ENCODE data around the gene NAPG.
"Not testable (repeated sequence)": the region's sequence is repeated elsewhere in the genome, so short reads cannot be mapped to it uniquely, and the experiment has no call there.

The NAPG gene

DNA sequence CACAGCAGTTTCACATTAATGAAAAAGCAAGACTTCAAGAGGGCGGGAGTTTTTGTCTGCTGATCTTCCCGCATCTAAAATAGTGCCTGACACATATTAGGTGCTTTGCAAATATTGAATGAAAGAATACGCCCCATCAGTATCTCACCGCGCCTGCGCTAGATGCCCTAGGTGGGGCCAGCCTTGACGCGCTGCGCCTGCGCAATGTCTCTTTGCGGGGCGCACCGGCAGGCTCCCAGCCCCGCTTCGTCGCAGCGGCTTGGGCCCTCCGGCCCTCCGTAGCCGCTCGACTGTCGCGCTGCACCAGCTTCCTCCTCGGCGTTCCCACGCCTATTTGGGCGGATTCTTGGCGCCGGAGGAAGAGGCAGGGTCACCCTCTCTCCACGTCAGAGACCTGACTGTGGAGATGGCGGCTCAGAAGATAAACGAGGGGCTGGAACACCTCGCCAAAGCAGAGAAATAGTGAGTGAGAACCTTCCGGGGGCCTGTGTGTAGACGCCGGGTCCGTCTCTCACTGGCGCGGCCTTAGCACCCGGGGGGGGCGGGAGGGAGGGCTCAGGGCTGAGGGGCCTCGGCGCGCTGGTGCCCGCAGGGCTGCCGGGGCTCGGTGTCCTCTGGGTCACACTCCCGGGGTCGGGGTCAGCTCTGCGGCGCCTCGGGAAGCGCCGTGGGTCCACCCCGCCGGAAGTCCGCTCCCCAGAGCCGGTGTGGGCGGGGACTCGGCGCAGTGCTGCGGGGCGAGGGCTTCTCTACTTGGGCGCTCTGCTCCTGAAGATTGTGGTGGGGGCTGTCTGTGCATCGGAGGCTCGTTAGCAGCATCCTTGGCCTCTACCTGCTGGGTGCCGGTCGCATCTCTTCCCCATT lies at the start of gene NAPG:
TSS of gene NAPG (plus strand) at position 331 of the 864 bp plus-strand sequence. CDS start at position 407, 76 bp downstream.
- DNase-seq, result peak; percentile 56

DNA sequence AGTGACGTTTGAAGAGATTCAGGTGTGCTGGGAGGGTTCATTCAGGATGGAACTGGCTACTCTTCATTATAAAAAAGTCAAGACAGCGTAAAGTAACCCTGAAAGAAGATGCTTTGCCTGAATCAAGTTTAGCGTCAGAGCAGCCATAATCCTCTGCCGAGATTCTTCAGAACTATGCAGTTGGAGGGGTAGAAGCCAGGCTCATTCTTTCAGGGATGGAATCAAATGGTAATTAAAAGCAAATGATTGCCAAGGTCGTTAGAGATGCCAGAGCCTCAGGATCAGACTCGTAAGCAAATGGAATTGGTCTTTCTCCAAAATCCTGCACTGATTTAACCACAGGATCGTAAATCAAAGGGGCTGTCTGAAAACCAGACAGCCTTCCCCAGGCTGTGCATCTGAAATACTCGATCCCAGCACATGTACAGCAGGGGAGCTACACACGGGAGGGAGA lies 49.5 kb upstream of the NAPG start:
- DNase-seq, result no peak

DNA sequence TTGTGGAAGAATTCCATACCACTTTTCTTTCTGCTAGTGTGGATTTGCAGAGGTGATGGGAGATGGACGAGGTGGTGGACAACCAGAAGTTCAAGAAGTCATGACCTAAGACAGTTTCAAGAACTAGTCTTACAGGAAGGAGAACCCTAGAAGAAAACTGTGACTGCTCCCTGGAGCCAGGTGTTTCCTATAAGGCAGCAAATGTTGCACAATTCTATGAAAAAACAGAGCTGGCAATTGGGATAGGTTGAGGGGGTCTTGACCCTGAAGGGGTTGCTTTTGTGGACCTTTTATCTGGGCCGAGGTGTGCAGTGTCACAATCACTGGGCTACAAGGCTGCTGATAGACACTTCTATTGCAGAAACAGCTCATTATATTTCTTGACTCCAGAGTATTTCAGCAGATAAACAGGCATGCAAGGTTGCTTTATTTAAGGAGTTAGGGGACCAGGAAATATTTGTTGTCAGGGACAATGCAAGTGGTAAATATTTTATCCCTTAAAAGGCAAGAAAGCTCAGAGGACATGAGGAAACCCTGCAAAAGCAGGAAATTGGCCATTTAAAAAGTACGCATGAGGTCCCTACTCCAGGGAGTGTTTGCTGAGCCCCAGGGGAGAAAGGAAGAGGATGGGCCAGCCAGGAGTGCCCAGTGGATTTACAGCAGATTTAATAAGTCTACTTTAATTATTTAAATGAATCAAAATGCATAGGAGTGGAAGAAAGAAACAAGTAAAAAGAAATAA lies 48.5 kb upstream of the NAPG start:
- DNase-seq, result no peak

DNA sequence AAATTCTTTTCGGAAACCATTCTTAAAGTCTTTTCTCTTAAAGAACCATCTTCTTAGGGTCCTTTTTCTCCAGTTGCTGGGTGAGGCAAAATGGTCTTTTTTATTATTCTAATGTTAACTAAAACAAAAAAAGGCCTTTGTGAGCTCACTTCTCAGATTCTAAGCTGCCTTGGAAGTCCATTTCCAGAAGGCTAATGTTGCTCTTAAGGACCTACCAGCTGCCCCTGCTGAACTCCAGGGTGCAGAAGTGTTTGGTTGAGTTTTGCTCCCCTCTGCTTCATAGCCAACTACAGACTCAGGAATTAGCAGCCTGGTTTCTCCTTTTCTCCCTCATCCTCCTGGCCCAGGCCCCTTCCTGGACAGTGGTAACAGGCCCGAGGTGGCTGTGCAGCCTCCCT lies 48.0 kb upstream of the NAPG start:
- no peak for DNase-seq

DNA sequence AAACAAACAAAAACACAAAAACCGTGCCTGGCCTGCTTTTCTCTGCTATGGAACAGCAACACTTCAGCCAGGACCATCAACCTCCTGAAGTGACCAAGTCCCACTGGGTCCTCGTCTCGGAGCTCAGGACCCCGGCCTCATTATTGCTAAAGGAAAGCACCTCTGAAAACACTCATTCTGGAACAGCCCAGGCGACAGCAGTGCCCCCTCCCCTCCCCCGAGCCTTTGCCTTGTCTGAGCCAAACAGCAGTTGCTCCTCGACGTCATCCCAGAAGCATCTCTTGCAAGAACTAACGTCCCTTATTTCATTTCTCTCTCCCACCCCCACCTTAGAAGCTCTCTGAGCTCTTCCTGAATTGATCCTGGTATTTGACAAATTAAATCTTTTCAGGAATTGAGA lies 44.0 kb upstream of the NAPG start:
- DNase-seq, result no peak

DNA sequence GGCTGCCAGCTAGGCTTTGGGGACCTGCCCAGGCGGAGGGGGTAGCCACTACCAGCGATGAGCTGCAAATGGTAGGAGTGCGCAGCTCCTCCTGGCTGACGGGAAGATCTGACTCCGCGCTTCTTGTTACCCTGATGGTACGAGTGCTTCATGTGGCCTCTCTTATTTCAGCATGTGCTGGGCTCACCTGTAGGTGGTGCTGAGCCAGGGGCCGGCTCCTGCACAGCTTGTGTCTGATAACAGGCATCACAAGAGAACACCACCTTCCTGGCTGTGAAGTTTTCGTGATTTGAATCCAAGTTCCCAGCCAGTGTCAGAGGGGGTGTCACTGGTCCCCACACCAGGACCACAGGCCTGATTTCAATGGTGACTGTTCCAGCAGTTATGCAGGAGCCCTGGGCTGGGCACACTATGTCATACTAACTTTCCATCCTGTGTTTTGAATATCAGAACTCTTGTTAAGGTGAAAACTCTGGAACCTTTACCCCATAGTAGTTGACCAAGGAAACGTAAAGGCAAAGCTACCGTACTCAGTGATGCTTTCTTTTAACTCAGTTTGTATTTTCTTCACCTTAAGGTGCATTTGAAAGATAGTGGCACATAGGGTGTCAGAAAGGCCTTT lies 43.4 kb upstream of the NAPG start:
- no peak for DNase-seq

DNA sequence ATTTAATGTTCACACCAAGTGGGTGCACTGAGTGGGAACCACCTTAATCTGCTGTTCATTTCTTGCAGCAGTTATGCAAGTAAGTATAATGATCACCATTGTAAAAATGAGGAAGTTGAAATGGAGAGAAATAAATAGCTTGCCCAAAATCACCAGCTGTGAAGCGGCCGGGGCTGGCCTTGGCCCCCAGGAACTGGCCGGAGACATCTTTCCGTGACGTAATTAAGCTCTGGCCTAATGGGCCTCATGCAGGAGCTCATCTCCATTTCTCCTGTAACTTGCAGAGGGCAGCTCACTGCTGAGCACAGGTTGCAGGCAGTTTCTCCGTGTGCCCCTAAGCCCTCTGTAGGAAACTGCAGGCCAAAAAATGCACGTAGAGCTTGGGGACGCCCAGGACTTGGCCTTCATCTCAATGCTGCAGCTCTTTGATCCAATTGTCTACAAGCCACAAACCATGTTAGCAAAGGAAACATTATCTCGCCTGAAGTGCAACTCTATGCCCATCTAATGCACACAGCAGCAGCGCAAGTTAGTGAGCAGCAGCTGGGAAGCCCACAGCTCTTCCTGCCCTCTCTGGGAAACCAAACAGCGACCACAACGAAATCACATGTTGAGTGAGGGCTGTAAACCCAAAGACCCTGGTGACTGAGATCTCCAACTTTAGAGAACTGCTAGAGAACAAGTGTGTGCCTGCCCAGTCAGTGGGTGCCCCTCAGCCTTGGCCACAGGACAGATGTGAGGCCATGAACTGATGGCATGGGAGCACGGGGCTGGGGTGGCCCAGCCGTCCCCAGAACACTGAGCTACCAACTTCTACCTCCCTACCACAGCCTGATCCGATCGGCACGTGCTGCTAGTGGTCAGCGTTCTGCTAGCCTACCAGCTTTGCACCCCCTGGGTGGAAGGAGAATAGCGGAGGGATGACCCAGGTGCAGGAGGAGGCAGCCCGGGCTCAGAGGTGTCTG lies 42.6 kb upstream of the NAPG start:
- no peak for DNase-seq

DNA sequence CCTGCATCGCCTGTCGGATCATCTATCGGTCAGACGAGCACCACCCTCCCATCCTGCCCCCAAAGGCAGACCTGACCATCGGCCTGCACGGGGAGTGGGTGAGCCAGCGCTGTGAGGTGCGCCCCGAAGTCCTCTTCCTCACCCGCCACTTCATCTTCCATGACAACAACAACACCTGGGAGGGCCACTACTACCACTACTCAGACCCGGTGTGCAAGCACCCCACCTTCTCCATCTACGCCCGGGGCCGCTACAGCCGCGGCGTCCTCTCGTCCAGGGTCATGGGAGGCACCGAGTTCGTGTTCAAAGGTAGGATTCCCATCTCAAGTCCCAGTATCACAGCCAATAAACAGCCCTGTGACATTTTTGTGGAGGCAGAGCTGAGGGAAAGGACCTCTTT lies 40.4 kb upstream of the NAPG start:
- no peak for DNase-seq

DNA sequence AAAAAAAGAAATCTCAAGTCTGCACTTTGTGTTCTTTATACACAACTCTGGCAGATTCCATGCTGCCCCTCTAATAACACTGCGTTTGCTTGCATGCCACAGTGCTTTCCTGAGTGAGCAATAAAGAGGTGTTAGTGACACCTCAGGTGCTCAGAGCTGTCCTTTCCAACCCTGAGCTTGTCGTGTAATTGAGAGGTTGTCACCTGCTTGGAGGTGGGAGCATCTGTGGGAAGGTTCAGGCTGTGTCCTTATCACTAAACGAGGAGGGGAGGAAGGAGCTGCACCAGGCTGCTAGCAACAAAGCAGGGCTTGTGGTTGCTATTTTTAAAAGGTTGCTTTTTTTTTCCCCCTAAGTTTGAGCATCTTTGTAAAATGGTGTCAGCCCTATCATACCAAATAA lies 39.5 kb upstream of the NAPG start:
- DNase-seq, result no peak

DNA sequence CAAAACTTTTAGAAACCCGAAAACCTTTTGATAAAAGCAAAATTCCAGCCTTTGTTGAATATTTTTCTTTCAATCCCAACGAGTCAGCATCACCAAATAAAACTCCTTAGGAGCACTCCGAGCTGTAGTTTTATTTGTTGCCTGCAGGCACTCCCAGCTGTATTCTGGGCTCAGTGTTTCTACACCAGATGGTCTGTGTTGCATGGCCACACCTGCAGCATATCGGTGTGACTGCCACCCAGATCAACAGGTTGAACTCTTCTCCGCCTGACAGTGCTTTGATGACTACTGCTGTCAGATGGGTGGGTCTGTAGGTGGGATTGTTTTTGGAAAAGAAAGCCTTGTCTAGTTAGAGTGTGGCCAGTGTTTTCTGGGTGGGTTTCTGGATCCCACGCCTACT lies 38.7 kb upstream of the NAPG start:
- DNase-seq, result no peak

DNA sequence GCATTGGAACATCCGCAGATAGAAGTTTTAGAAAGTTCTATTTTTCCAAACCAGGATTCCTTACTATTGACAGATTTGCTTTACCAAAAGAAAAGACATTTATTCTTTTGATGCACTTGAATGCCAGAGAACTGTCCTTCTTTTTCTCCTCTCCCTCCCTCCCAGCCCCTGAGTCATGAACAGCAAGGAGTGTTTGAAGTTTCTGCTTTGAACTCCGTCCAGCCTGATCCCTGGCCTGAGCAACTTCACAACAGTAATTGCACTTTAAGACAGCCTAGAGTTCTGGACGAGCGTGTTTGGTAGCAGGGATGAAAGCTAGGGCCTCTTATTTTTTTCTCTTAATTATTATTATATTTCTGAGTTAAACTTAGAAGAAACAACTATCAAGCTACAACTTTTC lies 37.8 kb upstream of the NAPG start:
- no peak for DNase-seq

DNA sequence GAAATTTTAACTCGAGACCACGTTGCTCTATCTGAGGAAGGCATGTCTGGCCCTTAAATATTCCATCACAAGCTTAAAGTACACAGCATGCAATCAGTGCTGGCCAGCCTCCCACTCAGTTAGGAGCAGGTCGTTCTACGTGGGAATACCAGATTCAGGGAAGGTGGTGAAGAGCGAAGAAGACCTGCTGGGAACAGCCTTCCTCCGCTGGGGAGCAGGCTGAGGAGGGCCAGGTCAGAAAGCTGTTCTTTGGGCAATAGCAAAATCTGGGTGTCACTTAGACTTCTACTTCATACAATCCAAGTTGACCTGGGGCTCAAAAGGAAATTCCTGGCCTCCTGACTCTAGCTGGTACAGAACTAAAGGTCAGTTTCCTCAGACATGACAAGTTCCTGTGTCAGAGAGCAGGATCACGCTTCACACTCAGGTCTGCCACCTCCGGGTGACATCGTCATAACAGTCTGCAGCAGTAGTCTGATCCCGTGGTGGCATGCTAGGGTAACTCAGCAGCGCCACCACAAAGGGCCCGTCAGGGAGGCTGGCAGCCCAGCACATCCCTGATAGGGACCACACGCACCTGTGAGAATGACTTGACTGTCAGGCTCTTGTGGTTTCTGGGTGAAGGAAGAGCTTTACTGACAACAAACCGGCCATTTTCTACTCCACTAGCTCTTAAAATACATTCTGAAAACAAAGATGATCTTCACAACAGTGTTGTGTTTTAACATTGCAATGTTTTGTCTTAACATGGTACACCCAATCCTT lies 35.2 kb upstream of the NAPG start:
- no peak for DNase-seq

DNA sequence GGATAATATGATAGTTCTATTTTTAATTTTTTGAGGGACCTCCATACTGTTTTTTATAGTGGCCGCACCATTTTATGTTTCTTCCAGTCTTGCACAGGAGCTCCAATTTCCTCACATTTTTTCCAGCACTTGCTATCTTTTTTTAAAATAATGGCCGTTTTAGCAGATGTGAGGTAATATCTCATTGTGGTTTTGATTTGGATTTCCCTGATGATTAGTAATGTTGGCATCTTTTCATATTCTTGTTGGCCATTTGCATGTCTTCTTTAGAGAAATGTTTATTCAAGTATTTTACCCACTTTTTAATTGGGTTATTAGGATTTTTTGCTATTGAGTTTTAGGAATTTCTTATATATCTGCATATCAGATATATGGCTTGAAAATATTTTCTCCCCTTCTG lies 29.9 kb upstream of the NAPG start:
- DNase-seq, result no peak

DNA sequence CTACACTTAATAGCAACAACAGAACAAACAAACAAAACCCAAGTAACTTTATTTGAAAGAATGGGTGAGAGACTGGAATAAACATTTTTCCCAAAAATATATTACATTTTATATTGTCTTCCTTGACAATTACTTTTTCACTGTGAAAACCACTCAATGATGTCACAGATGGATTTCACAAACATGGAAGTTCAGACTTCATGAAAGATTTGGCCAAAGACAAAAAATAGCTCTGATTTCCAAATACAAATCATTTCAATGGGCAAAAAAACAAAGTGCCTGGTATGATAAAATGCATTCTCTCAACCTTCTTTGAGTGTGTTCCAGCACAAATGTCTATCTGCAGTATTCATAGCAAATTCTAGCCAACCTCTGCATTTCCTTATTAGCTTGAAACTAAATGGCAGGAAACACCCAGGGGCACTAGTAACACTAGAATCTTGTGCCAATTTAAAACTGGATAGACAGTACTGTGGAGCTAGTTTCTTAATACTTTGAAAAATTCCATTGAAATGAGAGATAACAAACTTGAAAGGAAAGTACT lies 28.5 kb upstream of the NAPG start:
- no peak for DNase-seq

DNA sequence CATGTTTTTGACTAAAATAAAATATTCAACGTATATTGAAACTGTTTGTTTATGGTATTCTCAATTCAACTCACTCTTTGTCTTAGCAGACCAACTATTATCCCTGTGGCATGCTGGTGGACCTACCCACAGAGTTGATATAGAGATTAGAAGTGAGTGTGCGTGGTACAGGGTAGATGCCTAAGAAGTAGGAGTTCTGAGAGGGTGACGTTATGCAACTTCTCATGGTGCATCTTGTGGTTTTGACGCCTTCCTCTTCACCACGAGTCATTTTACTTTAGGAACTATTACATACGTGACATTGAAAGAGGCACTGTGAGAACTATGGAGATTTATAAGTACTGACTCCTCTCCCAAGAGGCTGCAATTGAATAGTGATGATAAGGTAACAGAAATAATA lies 26.6 kb upstream of the NAPG start:
- DNase-seq, result no peak

DNA sequence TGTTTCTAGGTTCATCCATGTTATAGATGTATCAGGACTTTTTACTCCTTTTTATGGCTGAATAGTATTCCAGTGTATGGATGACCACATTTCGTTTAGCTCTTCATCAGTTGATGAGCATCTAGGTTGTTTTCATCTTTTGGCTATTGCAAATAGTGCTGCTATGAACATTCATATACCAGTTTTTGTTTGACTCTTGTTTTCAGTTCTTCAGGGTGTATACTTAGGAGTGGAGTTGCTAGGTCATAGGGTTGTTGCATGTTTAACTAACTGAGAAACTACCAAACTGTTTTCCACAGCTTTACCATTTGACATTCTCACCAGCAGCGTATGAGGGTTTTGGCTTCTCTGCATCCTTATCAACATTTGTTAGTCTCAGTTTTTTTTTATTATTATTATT lies 25.8 kb upstream of the NAPG start:
- no peak for DNase-seq

DNA sequence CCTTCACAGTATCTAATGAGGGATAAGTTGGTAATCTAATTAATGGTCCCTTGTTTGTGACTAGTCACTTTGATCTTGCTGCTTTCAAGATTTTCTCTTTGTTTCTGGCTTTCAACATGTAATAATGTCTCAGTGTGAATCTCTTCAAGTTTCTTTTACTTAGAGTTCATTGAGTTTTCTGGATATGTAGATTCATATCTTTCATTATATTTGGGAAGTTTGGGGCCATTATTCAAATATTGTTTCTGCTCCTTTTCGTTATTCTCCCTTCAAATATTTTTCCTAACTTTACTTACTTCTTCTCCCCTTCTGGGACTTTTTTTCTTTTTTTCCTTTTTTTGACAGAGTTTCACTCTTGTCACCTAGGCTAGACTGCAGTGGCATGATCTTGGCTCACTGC lies 21.1 kb upstream of the NAPG start:
- DNase-seq, result no peak

DNA sequence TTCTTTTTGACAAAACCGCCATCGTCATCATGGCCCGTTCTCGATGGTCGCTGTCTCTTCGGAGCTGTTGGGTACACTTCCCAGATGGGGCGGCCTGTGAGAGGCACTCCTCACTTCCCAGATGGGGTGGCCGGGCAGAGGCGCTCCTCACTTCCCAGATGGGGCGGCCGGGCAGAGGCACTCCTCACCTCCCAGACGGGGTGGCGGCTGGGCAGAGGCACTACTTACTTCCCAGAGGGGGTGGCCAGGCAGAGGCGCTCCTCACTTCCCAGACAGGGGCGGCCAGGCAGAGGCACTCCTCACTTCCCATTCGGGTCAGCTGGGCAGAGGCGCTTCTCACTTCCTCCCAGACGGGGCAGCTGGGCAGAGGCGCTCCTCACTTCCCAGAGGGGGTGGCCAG lies 19.9 kb upstream of the NAPG start:
- not testable (repeated sequence) for DNase-seq

DNA sequence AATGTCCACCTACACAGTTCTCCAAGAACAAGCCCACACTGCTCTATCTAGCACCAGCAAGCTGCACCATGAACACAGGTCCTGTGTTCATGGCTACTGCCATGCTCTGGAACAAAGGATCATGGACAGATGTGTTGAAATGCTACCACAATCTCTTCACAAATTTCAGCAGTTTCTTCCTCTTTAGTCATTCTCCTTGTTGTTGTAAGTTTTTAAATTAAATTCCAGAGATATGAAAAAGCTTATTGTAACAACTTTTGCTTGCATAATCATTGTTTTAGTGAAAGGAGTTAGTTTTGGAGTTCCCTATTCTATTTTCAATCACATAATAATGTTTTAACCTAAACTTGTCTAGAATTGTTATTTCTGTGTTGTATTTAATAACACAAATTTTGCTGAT lies 17.2 kb upstream of the NAPG start:
- DNase-seq, result no peak

DNA sequence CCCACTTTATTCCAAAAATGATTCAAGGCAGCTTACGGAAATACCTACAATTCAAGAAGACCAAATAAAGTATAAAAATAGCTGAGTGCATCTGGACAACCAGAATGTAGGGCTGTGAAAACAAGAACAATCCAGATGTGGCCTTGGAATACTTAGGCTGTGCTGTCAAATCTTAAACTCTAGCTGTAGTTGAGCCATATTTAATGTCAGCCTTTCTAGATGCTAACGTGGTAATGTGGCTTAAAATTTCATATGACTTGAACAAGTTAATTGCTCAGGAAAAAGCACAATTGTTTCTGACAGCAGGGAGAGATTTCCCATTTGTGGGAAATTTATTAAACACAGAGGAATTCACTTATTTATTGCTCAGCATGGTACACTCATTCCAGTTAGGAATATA lies 14.6 kb upstream of the NAPG start:
- DNase-seq, result no peak

DNA sequence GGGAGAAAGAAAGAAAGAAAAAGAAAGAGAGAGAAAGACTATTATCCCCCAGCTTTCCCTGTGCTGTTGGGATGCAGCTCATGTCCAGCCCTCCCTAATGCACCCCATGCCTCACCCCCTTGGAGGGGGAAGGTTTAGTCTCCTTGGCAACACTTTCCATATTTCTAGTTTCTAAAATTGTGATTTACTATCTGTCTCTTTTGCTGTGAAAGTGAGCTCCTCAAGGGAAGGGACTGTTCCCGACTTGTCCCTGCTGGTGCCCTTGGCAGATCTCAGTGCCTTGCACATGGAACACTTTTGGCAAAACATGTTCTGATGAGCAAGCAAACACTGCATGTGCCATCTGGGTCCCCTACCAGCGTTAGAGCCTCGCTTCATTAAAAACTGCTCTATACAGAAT lies 11.7 kb upstream of the NAPG start:
- no peak for DNase-seq

DNA sequence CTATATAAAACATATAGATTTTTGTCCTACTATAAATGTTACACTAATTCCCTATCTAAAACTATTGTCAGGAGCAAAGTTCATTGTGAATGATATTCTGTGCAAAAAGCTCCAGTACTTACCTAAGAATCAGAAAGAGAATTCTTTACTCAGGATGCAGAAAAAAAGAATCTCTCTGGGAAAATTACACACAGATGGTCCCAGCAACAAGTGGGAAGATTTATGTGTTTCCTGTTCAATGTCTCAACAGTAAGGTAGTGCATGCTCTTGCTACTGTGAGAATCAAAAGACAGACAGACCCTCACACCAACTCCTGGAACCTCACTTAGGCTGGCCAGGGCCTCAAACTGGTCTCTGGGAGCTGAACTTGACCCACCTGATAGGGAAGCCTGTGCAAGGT lies 11.2 kb upstream of the NAPG start:
- DNase-seq, result no peak

Measured in GOT3 (cell line).